ENCODE data around the gene SLC13A4.

Gene SLC13A4

GRCh38 chr7:135706858-135707569, 21.0 kb downstream of the SLC13A4 start (continued):
- no peak for TF ChIP-seq ZNF777 (tag by site-specific recombination; IDR thresholded peaks at IDR 0.05; ENCODE audit: borderline replicate concordance)
- TF ChIP-seq ZNF10 (tag by site-specific recombination; IDR thresholded peaks at IDR 0.05) = 0 out of 2 replicates have a peak, but pooled peaks have one; percentile 27
- TF ChIP-seq ZNF837 (tag by site-specific recombination; IDR thresholded peaks at IDR 0.05) = no peak
- 0 out of 2 replicates have a peak, but pooled peaks have one; percentile 36 for TF ChIP-seq ZNF324 (tag by site-specific recombination; IDR thresholded peaks at IDR 0.05)
- no peak for TF ChIP-seq ZNF394 (tag by site-specific recombination; IDR thresholded peaks at IDR 0.05; ENCODE audit: borderline replicate concordance)
- no peak for TF ChIP-seq YY1 (tag by site-specific recombination; IDR thresholded peaks at IDR 0.05)
- TF ChIP-seq BCL11B (tag by site-specific recombination; IDR thresholded peaks at IDR 0.05; ENCODE audit: low read depth) = no peak
- TF ChIP-seq ZNF157 (tag by site-specific recombination; IDR thresholded peaks at IDR 0.05) = no peak
- TF ChIP-seq ZNF248 (tag by site-specific recombination; IDR thresholded peaks at IDR 0.05) = no peak
- TF ChIP-seq ZBTB21 (tag by site-specific recombination; IDR thresholded peaks at IDR 0.05) = no peak
- no peak for TF ChIP-seq ZNF37A (tag by site-specific recombination; IDR thresholded peaks at IDR 0.05)
- TF ChIP-seq PATZ1 (tag by site-specific recombination; IDR thresholded peaks at IDR 0.05) = 0 out of 2 replicates have a peak, but pooled peaks have one; percentile 15
- no peak for TF ChIP-seq ZFP3 (tag by site-specific recombination; IDR thresholded peaks at IDR 0.05; ENCODE audit: low read depth)
- TF ChIP-seq ZNF148 (tag by site-specific recombination; IDR thresholded peaks at IDR 0.05; ENCODE audit: borderline replicate concordance) = no peak
- peak; percentile 76; the same call in 1 of the 2 replicates for TF ChIP-seq GFI1B (tag by site-specific recombination; IDR thresholded peaks at IDR 0.05)
- TF ChIP-seq ZNF585B (tag by site-specific recombination; IDR thresholded peaks at IDR 0.05) = no peak
- TF ChIP-seq ZNF26 (tag by site-specific recombination; IDR thresholded peaks at IDR 0.05) = no peak
- no peak for TF ChIP-seq HOXC10 (CRISPR knock-in tag; IDR thresholded peaks at IDR 0.05)
- TF ChIP-seq SP2 (tag by site-specific recombination; IDR thresholded peaks at IDR 0.05) = no peak
- TF ChIP-seq ZNF223 (tag by site-specific recombination; IDR thresholded peaks at IDR 0.05) = no peak
- TF ChIP-seq SCRT2 (tag by site-specific recombination; IDR thresholded peaks at IDR 0.05) = no peak
- no peak for TF ChIP-seq PBX3 (CRISPR knock-in tag; IDR thresholded peaks at IDR 0.05)
- peak; percentile 71 for TF ChIP-seq ZNF629 (tag by site-specific recombination; IDR thresholded peaks at IDR 0.05)
- peak; percentile 80 for TF ChIP-seq SETDB1 (IDR thresholded peaks at IDR 0.05; ENCODE audit: insufficient read length, low read length)
- TF ChIP-seq ZNF184 (tag by site-specific recombination; IDR thresholded peaks at IDR 0.05) = no peak
- no peak for TF ChIP-seq ZNF548 (tag by site-specific recombination; IDR thresholded peaks at IDR 0.05)
- TF ChIP-seq ZNF530 (tag by site-specific recombination; IDR thresholded peaks at IDR 0.05; ENCODE audit: low read depth) = no peak
- TF ChIP-seq HOXA7 (CRISPR knock-in tag; IDR thresholded peaks at IDR 0.05; ENCODE audit: borderline replicate concordance) = no peak
- no peak for TF ChIP-seq ZNF707 (tag by site-specific recombination; IDR thresholded peaks at IDR 0.05)
- peak; percentile 74 for TF ChIP-seq ZFP69B (tag by site-specific recombination; IDR thresholded peaks at IDR 0.05)
- peak; percentile 47; the same call in 1 of the 2 replicates for TF ChIP-seq ZEB2 (tag by site-specific recombination; IDR thresholded peaks at IDR 0.05)
- peak; percentile 75 for TF ChIP-seq ZNF692 (tag by site-specific recombination; IDR thresholded peaks at IDR 0.05)
- 0 out of 2 replicates have a peak, but pooled peaks have one; percentile 37 for TF ChIP-seq KLF7 (tag by site-specific recombination; IDR thresholded peaks at IDR 0.05; ENCODE audit: borderline replicate concordance)
- TF ChIP-seq GLIS1 (tag by site-specific recombination; IDR thresholded peaks at IDR 0.05) = no peak
